Stomach (tissue), 9 donors: ENCODE data around the gene EGF. TPM values are rescaled to one million over a fixed set of nuclear protein-coding genes. Genes with fewer than 3 reads are reported as not detected.
A peak's percentile ranks its signal among the peaks of the same experiment; 100 is the strongest.

Experiments used
- DNase-seq, 2 donors: peaks; one replicate each; pipeline versions ENCODE4 v3.0.0 to v3.0.0-alpha.2; 2013 to 2019
- H3K27ac ChIP-seq, 5 donors: fragments of 200-600 bp in 4 of 5; sonication (generic) in 4 of 5; one replicate each; pipeline ENCODE4 v1.5.1; 2013 to 2019; ENCODE audit warnings: mild to moderate bottlenecking in 1 of 5, moderate library complexity in 1 of 5
- H3K27me3 ChIP-seq, 3 donors: fragments of 200-600 bp; sonication (generic); one replicate each; pipeline ENCODE4 v1.5.1; 2017 to 2019; ENCODE audit warnings: mixed run types in 1 of 3
- H3K36me3 ChIP-seq, 4 donors: fragments of 200-600 bp; sonication (generic); 1 replicate in 3 of 4; 2 replicates in 1 of 4; pipeline ENCODE4 v1.5.1; 2016 to 2019
- H3K4me1 ChIP-seq, 4 donors: fragments of 200-600 bp; sonication (generic); one replicate each; pipeline ENCODE4 v1.5.1; 2016 to 2019
- H3K4me3 ChIP-seq, 4 donors: fragments of 200-600 bp; sonication (generic) in 3 of 4; one replicate each; pipeline ENCODE4 v1.5.1; 2016 to 2019; ENCODE audit warnings: mild to moderate bottlenecking in 1 of 4
- H3K9me3 ChIP-seq, 4 donors: fragments of 200-600 bp; sonication (generic); one replicate each; pipeline ENCODE4 v1.5.1; 2016 to 2019
- CTCF ChIP-seq, 7 experiments: fragments of 450-650 bp in 4 of 7; fragments of 200-600 bp in 3 of 7; sonication (generic) in 3 of 7; IDR thresholded peaks; one replicate each; pipeline ENCODE4 v1.5.1; 2016 to 2019; ENCODE audit warnings: antibody characterized with exemption in 7 of 7, control low read depth in 2 of 7, mild to moderate bottlenecking in 1 of 7
- EP300 ChIP-seq: sonication (generic); formaldehyde crosslinking; IDR thresholded peaks from one replicate; pipeline ENCODE4 v1.6.1; 2017; ENCODE audit warnings: antibody characterized with exemption
- POLR2A ChIP-seq, 4 donors: fragments of 450-650 bp; IDR thresholded peaks; one replicate each; pipeline ENCODE4 v1.6.1; 2016; ENCODE audit warnings: antibody characterized with exemption in 4 of 4, control low read depth in 2 of 4, mild to moderate bottlenecking in 1 of 4, moderate library complexity in 1 of 4
- POLR2AphosphoS5 ChIP-seq, 3 donors: sonication (generic); formaldehyde crosslinking; IDR thresholded peaks; one replicate each; pipeline ENCODE4 v1.6.1; 2016; ENCODE audit warnings: antibody characterized with exemption in 3 of 3
- WGBS, 5 donors: extraction: QIAGEN DNeasy Blood & Tissue Kit in 3 of 5; methylation state at CpG; one replicate each; pipeline versions ENCODE4 v1.1.5 to v1.1.7; 2013 to 2018; 5-methylcytosine and 5-hydroxymethylcytosine counted together
- intact Hi-C: fragments of 100-400 bp; cut with DNase I; formaldehyde crosslinking; loops from one replicate; pipeline ENCODE4 v1.15.1; 2023; ENCODE audit warnings: low total_unique reads
- polyA plus RNA-seq, 3 donors: library from polyadenylated mRNA; stranded (reverse); fragments of 200-250 nt; gene quantifications; one replicate each; pipeline ENCODE4 v1.2.3, GENCODE V29; 2013
- total RNA-seq, 5 donors: library from RNA; depleted of rRNA; stranded (reverse); fragments of >200 nt; gene quantifications; one replicate each; pipeline versions ENCODE4 v1.1.0 to v1.2.3, GENCODE V29; 2014 to 2016
- donor health status: healthy with polysubstance abuse.
- donor health status: Bipolar disorder and iron deficiency.
- donor health status: healthy.

Gene EGF
- total and polyA plus RNA-seq, 8 donors: 0.20 to 0.37 TPM; not detected in 6

- intact Hi-C loops: no loop called here
- H3K4me3 ChIP-seq: no peak overlapping the region
- DNase-seq: no peak
- 73 to 83% (median 81%) methylated on average over 5 of the region's 5 CpGs for WGBS, 5 donors
- peaks cover 0 to 18% (median 0%) of the 10 kb centered on the region in 3 donors for H3K27me3 ChIP-seq
- no peaks in the 10 kb centered on the region for H3K9me3 ChIP-seq
- H3K4me1 ChIP-seq: no peaks in the 10 kb centered on the region
- no peak overlapping the region for H3K27ac ChIP-seq
- TF ChIP-seq POLR2AphosphoS5 (IDR thresholded peaks at IDR 0.05) (no peak), CTCF (IDR thresholded peaks at IDR 0.05) (no peak), EP300 (no peak), POLR2A (IDR thresholded peaks at IDR 0.05) (no peak)
- no peaks in the 10 kb centered on the region for H3K36me3 ChIP-seq
Measured at GRCh38 chr4:109990261-109991257, 77.9 kb downstream of the EGF start.

- Histone ChIP-seq H3K4me3 (no peak overlapping the region), H3K4me1 (no peaks in the 10 kb centered on the region), H3K9me3 (no peaks in the 10 kb centered on the region), H3K36me3 (no peaks in the 10 kb centered on the region), H3K27ac (no peak overlapping the region), H3K27me3 (peaks cover 0 to 30% (median 0%) of the 10 kb centered on the region in 3 donors)
- TF ChIP-seq POLR2AphosphoS5 (IDR thresholded peaks at IDR 0.05): no peak
- no peak for TF ChIP-seq POLR2A (IDR thresholded peaks at IDR 0.05)
- intact Hi-C loops: no loop called here
- 24 to 51% (median 29%) methylated on average over 4 of the region's 4 CpGs for WGBS, 5 donors
- no peak for DNase-seq
Measured at GRCh38 chr4:109993116-109993515, 80.4 kb downstream of the EGF start.

- H3K27ac ChIP-seq: no peak overlapping the region
- peaks cover 0 to 24% (median 0%) of the 10 kb centered on the region in 3 donors for H3K27me3 ChIP-seq
- intact Hi-C loops: no loop called here
- no peaks in the 10 kb centered on the region for H3K36me3 ChIP-seq
- H3K4me1 ChIP-seq: no peaks in the 10 kb centered on the region
- no peak overlapping the region for H3K4me3 ChIP-seq
- H3K9me3 ChIP-seq: no peaks in the 10 kb centered on the region
- no peak for TF ChIP-seq POLR2A (IDR thresholded peaks at IDR 0.05)
- 53 to 63% (median 57%) methylated on average over 4 of the region's 4 CpGs for WGBS, 5 donors
- DNase-seq: no peak
Measured at GRCh38 chr4:109994415-109994827, 81.7 kb downstream of the EGF start.

- no peaks in the 10 kb centered on the region for H3K36me3 ChIP-seq
- no peak overlapping the region for H3K27ac ChIP-seq
- intact Hi-C loops: no loop called here
- no peaks in the 10 kb centered on the region for H3K4me1 ChIP-seq
- no peak for DNase-seq
- H3K27me3 ChIP-seq: peaks cover 0 to 28% (median 0%) of the 10 kb centered on the region in 3 donors
- 37 to 51% (median 46%) methylated on average over 3 of the region's 3 CpGs for WGBS, 5 donors
- no peaks in the 10 kb centered on the region for H3K9me3 ChIP-seq
- no peak overlapping the region for H3K4me3 ChIP-seq
- TF ChIP-seq CTCF (IDR thresholded peaks at IDR 0.05): no peak
- no peak for TF ChIP-seq EP300
- no peak for TF ChIP-seq POLR2AphosphoS5 (IDR thresholded peaks at IDR 0.05)
- TF ChIP-seq POLR2A (IDR thresholded peaks at IDR 0.05): no peak
Measured at GRCh38 chr4:109996526-109996925, 83.8 kb downstream of the EGF start.

- DNase-seq: peak in 1 of 2 donors; percentile 83
- peaks cover 0 to 35% (median 0%) of the 10 kb centered on the region in 3 donors for H3K27me3 ChIP-seq
- peak in 4 of 7 experiments; percentile 41 to 66 (median 56) for TF ChIP-seq CTCF (IDR thresholded peaks at IDR 0.05)
- TF ChIP-seq EP300: no peak
- TF ChIP-seq POLR2AphosphoS5 (IDR thresholded peaks at IDR 0.05): no peak
- TF ChIP-seq POLR2A (IDR thresholded peaks at IDR 0.05): no peak
- no peaks in the 10 kb centered on the region for H3K9me3 ChIP-seq
- H3K4me1 ChIP-seq: no peaks in the 10 kb centered on the region
- H3K27ac ChIP-seq: no peak overlapping the region
- intact Hi-C loops: no loop called here
- H3K4me3 ChIP-seq: no peak overlapping the region
- WGBS, 5 donors: 26 to 33% (median 33%) methylated on average over 3 of the region's 3 CpGs
- H3K36me3 ChIP-seq: no peaks in the 10 kb centered on the region
Measured at GRCh38 chr4:109998867-109999584, 86.3 kb downstream of the EGF start.
